ENCODE measurements around the gene TMEM127. TPM values are rescaled to one million over a fixed set of nuclear protein-coding genes. Genes with fewer than 3 reads are reported as not detected.

Gene TMEM127
- total and polyA plus RNA-seq, 7 donors, result 18.1 to 39.9 (median 26.1) TPM

- H3K27ac ChIP-seq, result no peak overlapping the region
Measured at GRCh38 chr2:96274355-96275056, 8.7 kb upstream of the TMEM127 start.

DNA sequence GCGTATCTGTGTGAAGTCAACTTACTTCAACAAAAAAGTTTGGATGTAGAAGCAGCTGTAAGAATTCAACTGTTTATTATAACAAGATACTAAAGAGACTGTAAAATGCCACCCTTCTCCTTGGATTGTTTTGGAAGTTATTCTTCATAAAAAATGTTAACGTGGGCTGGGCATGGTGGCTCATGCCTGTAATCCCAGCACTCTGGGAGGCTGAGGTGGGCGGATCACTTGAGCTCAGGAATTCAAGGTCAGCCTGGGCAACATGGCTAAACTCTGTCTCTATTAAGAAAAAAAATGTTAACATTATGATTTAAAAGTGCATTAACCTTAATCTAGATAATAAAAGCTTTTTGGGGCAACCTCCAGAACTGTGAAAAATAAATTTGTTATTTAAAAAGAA is 8.0 kb upstream of the TMEM127 start:
- ATAC-seq (no peak), DNase-seq (no peak)
- no peaks in the 10 kb centered on the region for H3K9me3 ChIP-seq
- no peak overlapping the region for H3K27ac ChIP-seq
- TF ChIP-seq, protein P1, sequence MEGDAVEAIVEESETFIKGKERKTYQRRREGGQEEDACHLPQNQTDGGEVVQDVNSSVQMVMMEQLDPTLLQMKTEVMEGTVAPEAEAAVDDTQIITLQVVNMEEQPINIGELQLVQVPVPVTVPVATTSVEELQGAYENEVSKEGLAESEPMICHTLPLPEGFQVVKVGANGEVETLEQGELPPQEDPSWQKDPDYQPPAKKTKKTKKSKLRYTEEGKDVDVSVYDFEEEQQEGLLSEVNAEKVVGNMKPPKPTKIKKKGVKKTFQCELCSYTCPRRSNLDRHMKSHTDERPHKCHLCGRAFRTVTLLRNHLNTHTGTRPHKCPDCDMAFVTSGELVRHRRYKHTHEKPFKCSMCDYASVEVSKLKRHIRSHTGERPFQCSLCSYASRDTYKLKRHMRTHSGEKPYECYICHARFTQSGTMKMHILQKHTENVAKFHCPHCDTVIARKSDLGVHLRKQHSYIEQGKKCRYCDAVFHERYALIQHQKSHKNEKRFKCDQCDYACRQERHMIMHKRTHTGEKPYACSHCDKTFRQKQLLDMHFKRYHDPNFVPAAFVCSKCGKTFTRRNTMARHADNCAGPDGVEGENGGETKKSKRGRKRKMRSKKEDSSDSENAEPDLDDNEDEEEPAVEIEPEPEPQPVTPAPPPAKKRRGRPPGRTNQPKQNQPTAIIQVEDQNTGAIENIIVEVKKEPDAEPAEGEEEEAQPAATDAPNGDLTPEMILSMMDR (IDR thresholded peaks at IDR 0.05), result no peak
- WGBS, 3 donors, result 62 to 75% (median 66%) methylated on average over 3 of the region's 3 CpGs
- intact Hi-C loops (cut with DNase I), result no loop called here
- no peak overlapping the region for H3K4me3 ChIP-seq
- H3K27me3 ChIP-seq (ENCODE audit: insufficient read depth in 3 of 3, low read length in 2 of 3), result no peaks in the 10 kb centered on the region
- H3K4me1 ChIP-seq, result no peaks in the 10 kb centered on the region
- H3K36me3 ChIP-seq (ENCODE audit: insufficient read depth in 1 of 2, low read depth in 1 of 2), result peaks cover 11 to 99% of the 10 kb centered on the region in 2 donors

More at GRCh38 chr2:96274355-96275056, 8.7 kb upstream of the TMEM127 start:
- TF ChIP-seq, protein P1 (IDR thresholded peaks at IDR 0.05), result no peak
- Histone ChIP-seq H3K27me3 (ENCODE audit: insufficient read depth in 3 of 3, low read length in 2 of 3) (no peaks in the 10 kb centered on the region), H3K4me1 (no peaks in the 10 kb centered on the region), H3K4me3 (no peak overlapping the region), H3K36me3 (ENCODE audit: insufficient read depth in 1 of 2, low read depth in 1 of 2) (peaks cover 4 to 99% of the 10 kb centered on the region in 2 donors), H3K9me3 (no peaks in the 10 kb centered on the region)
- DNase-seq (no peak), ATAC-seq (no peak)
- intact Hi-C loops (cut with DNase I), result no loop called here
- WGBS, 3 donors, result 69 to 78% (median 69%) methylated on average over 7 of the region's 7 CpGs

GRCh38 chr2:96271995-96272394 is 6.2 kb upstream of the TMEM127 start:
- ATAC-seq (peak in 2 of 4 donors; percentile 20 to 21), DNase-seq (no peak)

GRCh38 chr2:96267159-96267971 is 1.6 kb upstream of the TMEM127 start:
- TF ChIP-seq, protein P1 (IDR thresholded peaks at IDR 0.05), result no peak
- H3K36me3 ChIP-seq (ENCODE audit: insufficient read depth in 1 of 2, low read depth in 1 of 2), result peaks cover 8 to 64% of the 10 kb centered on the region in 2 donors
- no peak overlapping the region for H3K27ac ChIP-seq
- no peaks in the 10 kb centered on the region for H3K9me3 ChIP-seq
- DNase-seq, result peak in 1 of 2 donors; percentile 12
- peak overlapping the region; percentile 88 for H3K4me3 ChIP-seq
- H3K27me3 ChIP-seq (ENCODE audit: insufficient read depth in 3 of 3, low read length in 2 of 3), result no peaks in the 10 kb centered on the region
- H3K4me1 ChIP-seq, result peaks cover 27% of the 10 kb centered on the region
- intact Hi-C loops (cut with DNase I), result loop anchor here (2.0 to 10.0 kb wide), 6 partner anchors 35 to 273 kb away; partner anchors contain the start of genes ANKRD36C (in 1 of the 2), DUSP2 (in 1 of the 2) and SNRNP200 (in 1 of the 2)
- ATAC-seq, result no peak
- WGBS, 3 donors, result 74 to 79% (median 75%) methylated on average over 11 to 12 of the region's 12 CpGs

More at GRCh38 chr2:96271995-96272394, 6.2 kb upstream of the TMEM127 start:
- H3K4me1 ChIP-seq, result peaks cover 5% of the 10 kb centered on the region
- WGBS, 3 donors, result 81 to 89% (median 83%) methylated on average over 3 of the region's 3 CpGs
- TF ChIP-seq, protein P1 (IDR thresholded peaks at IDR 0.05), result peak; percentile 9
- no peaks in the 10 kb centered on the region for H3K27me3 ChIP-seq (ENCODE audit: insufficient read depth in 3 of 3, low read length in 2 of 3)
- H3K4me3 ChIP-seq, result no peak overlapping the region
- H3K27ac ChIP-seq, result no peak overlapping the region
- H3K36me3 ChIP-seq (ENCODE audit: insufficient read depth in 1 of 2, low read depth in 1 of 2), result peaks cover 8 to 96% of the 10 kb centered on the region in 2 donors
- intact Hi-C loops (cut with DNase I), result no loop called here
- H3K9me3 ChIP-seq, result no peaks in the 10 kb centered on the region

Data from psoas muscle (tissue), 8 donors.